HG03097 (cell line): Measurements from ENCODE around the gene SHC1.
A peak's percentile ranks its signal among the peaks of the same experiment; 100 is the strongest.
"Not testable (repeated sequence)": the region's sequence is repeated elsewhere in the genome, so short reads cannot be mapped to it uniquely, and the experiment has no call there.

ENCODE experiments used
- ATAC-seq: cut with Tn5 transposase; IDR thresholded peaks from one replicate; pipeline ENCODE4 v1.9.1; 2021; ENCODE audit not compliant: unreplicated experiment, low FRiP score

SHC1 gene

GRCh38 chr1:154996966-154997701, 26.6 kb upstream of the SHC1 start:
- no peak for ATAC-seq

- ATAC-seq, result not testable (repeated sequence)
These were observed 24.9 kb upstream of the SHC1 start for GRCh38 chr1:154995301-154995983.

GRCh38 chr1:154994591-154994990, 24.0 kb upstream of the SHC1 start:
- no peak for ATAC-seq

GRCh38 chr1:154994269-154994587, 23.7 kb upstream of the SHC1 start:
- ATAC-seq, result no peak

- ATAC-seq, result no peak
These were observed 23.2 kb upstream of the SHC1 start, which contains the start of gene LENEP for GRCh38 chr1:154993572-154994268. Gene LENEP (plus strand): TSS chr1:154993586. CDS start chr1:154993608, 22 bp downstream.

- no peak for ATAC-seq
These were observed 22.4 kb upstream of the SHC1 start for GRCh38 chr1:154992721-154993571.

- ATAC-seq, result no peak
These were observed 19.7 kb upstream of the SHC1 start for GRCh38 chr1:154990276-154990675.

- no peak for ATAC-seq
These were observed 18.8 kb upstream of the SHC1 start for GRCh38 chr1:154989195-154989860.

- ATAC-seq, result no peak
These were observed 17.8 kb upstream of the SHC1 start for GRCh38 chr1:154988058-154988954.

GRCh38 chr1:154987326-154987725, 16.8 kb upstream of the SHC1 start:
- no peak for ATAC-seq

GRCh38 chr1:154986736-154987135, 16.2 kb upstream of the SHC1 start:
- ATAC-seq, result not testable (repeated sequence)

GRCh38 chr1:154983776-154984466, 13.4 kb upstream of the SHC1 start:
- no peak for ATAC-seq

- ATAC-seq, result peak; percentile 96
These were observed 12.5 kb upstream of the SHC1 start, which contains the start of gene FLAD1 for GRCh38 chr1:154982897-154983648. Gene FLAD1 (plus strand): TSS chr1:154983344. CDS start chr1:154983695, 351 bp downstream.

GRCh38 chr1:154982341-154982740, 11.8 kb upstream of the SHC1 start:
- no peak for ATAC-seq

- no peak for ATAC-seq
These were observed 7.8 kb upstream of the SHC1 start for GRCh38 chr1:154978360-154978759.

GRCh38 chr1:154977762-154978161, 7.2 kb upstream of the SHC1 start:
- not testable (repeated sequence) for ATAC-seq

GRCh38 chr1:154975409-154976059, 5.0 kb upstream of the SHC1 start:
- no peak for ATAC-seq
